22Rv1 (cell line): ENCODE results near the gene APBA1.

Source experiments
- H3K27ac ChIP-seq: fragments of 450-650 bp; 2 replicates; pipeline ENCODE4 v1.5.1; 2017
- CTCF ChIP-seq: fragments of 450-650 bp; IDR thresholded peaks from 2 replicates; pipeline ENCODE4 v1.5.1; 2017; ENCODE audit warnings: mild to moderate bottlenecking
- ZFX ChIP-seq: fragments of 450-650 bp; IDR thresholded peaks from 2 replicates; pipeline ENCODE4 v1.6.1; 2017; ENCODE audit warnings: antibody characterized with exemption, borderline replicate concordance

Gene APBA1

GRCh38 chr9:69611221-69611620 is 61.0 kb downstream of the APBA1 start:
- H3K27ac ChIP-seq: no peak overlapping the region
- TF ChIP-seq ZFX (no peak), CTCF (no peak)

- no peak overlapping the region for H3K27ac ChIP-seq
- TF ChIP-seq CTCF (no peak), ZFX (no peak)
These were observed 63.0 kb downstream of the APBA1 start for GRCh38 chr9:69609156-69609555.

GRCh38 chr9:69606089-69606488 is 66.1 kb downstream of the APBA1 start:
- TF ChIP-seq CTCF: no peak
- no peak overlapping the region for H3K27ac ChIP-seq

- H3K27ac ChIP-seq: no peak overlapping the region
- TF ChIP-seq CTCF (no peak), ZFX (no peak)
These were observed 66.8 kb downstream of the APBA1 start for GRCh38 chr9:69605406-69605805.

- no peak for TF ChIP-seq ZFX
- no peak for TF ChIP-seq CTCF
- H3K27ac ChIP-seq: no peak overlapping the region
These were observed 67.5 kb downstream of the APBA1 start for GRCh38 chr9:69604568-69605219.

- H3K27ac ChIP-seq: no peak overlapping the region
- TF ChIP-seq CTCF (no peak), ZFX (no peak)
These were observed 68.5 kb downstream of the APBA1 start for GRCh38 chr9:69603656-69604055.

- no peak for TF ChIP-seq CTCF
- TF ChIP-seq ZFX: no peak
These were observed 69.4 kb downstream of the APBA1 start for GRCh38 chr9:69602773-69603172.

More at GRCh38 chr9:69602773-69603172, 69.4 kb downstream of the APBA1 start:
- no peak overlapping the region for H3K27ac ChIP-seq
